Prostate gland (tissue), 2 donors: Measurements from ENCODE around the gene PTPRS.

ENCODE experiments used
- POLR2AphosphoS5 ChIP-seq: sonication (generic); formaldehyde crosslinking; IDR thresholded peaks from one replicate; pipeline ENCODE4 v1.6.1; 2017; ENCODE audit warnings: antibody characterized with exemption
- TF ChIP-seq, protein P1 (sequence below), 4 experiments: fragments of 200-600 bp in 2 of 4; fragments of 450-650 bp in 2 of 4; sonication (generic) in 2 of 4; IDR thresholded peaks; 1 replicate in 3 of 4; 2 replicates in 1 of 4; pipeline ENCODE4 v1.5.1; 2016 to 2019; ENCODE audit warnings: antibody characterized with exemption in 4 of 4, mild to moderate bottlenecking in 2 of 4, moderate library complexity in 2 of 4

DNA sequence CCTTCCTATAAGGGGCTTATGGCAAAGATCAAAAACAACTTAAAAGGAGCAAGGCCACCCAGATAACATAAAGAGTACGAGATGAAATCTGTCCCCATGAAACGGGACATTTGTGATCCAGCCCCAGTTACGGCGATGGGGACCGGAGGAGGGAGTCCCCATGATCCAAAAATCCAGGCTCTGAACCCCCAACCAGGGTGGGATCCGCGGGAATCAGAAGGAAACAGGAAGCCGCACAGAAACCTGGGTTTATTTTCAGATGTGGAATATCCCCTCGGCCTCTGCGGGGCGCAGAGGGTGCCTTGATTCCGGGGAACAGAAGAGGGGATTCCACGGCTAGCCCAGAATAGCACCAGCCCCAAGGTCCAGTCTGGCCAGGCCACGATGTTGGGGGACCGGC is 5.0 kb downstream of the PTPRS start:
- TF ChIP-seq, protein P1, sequence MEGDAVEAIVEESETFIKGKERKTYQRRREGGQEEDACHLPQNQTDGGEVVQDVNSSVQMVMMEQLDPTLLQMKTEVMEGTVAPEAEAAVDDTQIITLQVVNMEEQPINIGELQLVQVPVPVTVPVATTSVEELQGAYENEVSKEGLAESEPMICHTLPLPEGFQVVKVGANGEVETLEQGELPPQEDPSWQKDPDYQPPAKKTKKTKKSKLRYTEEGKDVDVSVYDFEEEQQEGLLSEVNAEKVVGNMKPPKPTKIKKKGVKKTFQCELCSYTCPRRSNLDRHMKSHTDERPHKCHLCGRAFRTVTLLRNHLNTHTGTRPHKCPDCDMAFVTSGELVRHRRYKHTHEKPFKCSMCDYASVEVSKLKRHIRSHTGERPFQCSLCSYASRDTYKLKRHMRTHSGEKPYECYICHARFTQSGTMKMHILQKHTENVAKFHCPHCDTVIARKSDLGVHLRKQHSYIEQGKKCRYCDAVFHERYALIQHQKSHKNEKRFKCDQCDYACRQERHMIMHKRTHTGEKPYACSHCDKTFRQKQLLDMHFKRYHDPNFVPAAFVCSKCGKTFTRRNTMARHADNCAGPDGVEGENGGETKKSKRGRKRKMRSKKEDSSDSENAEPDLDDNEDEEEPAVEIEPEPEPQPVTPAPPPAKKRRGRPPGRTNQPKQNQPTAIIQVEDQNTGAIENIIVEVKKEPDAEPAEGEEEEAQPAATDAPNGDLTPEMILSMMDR (IDR thresholded peaks at IDR 0.05), result no peak
- TF ChIP-seq POLR2AphosphoS5, result no peak
